ENCODE results near the gene IFRD1. TPM values are rescaled to one million over a fixed set of nuclear protein-coding genes. Genes with fewer than 3 reads are reported as not detected.

IFRD1 gene
- total and polyA plus RNA-seq, 2 donors (not counting 3 experiments of a cell fraction or from before 2014, with no cell fraction given): 16.8 to 43.3 TPM

DNA sequence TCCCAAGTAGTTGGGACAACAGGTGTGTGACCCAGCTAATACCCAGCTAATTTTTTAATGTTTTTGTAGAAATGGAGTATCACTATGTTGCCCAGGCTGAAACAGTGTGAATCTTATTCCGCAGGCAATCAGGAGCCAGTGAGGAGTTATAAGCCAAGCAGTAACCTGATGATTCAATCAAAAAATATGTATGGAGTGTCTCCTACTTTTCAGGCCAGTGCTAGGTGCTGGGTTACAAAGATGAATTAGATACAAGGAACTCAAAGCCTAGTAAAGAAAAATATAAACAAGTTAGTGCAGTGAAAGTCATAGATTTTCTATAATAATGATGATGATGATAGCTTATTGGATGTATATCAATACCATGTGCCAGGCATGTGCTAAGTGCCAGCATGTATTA, 13.2 kb upstream of the IFRD1 start:
- FAIRE-seq (no peak), DNase-seq (ENCODE audit: low read depth, low spot score) (no peak)
- Histone ChIP-seq H3K4me3 (replicated peaks in 1 of 3; ENCODE audit: insufficient read depth in 1 of 3, low read depth in 1 of 3, low read length in 3 of 3) (no peak overlapping the region), H3K79me2 (ENCODE audit: control insufficient read depth, insufficient read depth, low read length) (no peaks in the 10 kb centered on the region), H3K27me3 (ENCODE audit: control insufficient read depth in 2 of 2, insufficient read depth in 2 of 2, low read length in 2 of 2) (peaks cover 3 to 6% of the 10 kb centered on the region in 2 experiments), H3K4me1 (ENCODE audit: control insufficient read depth, extremely low read depth, insufficient read depth, low read length) (no peaks in the 10 kb centered on the region), H3K4me2 (ENCODE audit: insufficient read depth, low read length) (no peak overlapping the region), H3K9me3 (replicated peaks; ENCODE audit: control insufficient read depth, insufficient read depth, low read length) (no peaks in the 10 kb centered on the region), H4K20me1 (replicated peaks; ENCODE audit: control insufficient read depth, extremely low read depth, insufficient read depth, low read length) (no peaks in the 10 kb centered on the region), H3K36me3 (ENCODE audit: control insufficient read depth in 2 of 2, extremely low read depth in 1 of 2, insufficient read depth in 2 of 2, low read length in 2 of 2) (no peaks in the 10 kb centered on the region), H3K9ac (replicated peaks; ENCODE audit: extremely low read depth, insufficient read depth, low read length) (no peak overlapping the region), H3K27ac (ENCODE audit: insufficient read depth, low read depth, low read length) (no peak overlapping the region), H2AFZ (ENCODE audit: low read depth, low read length) (no peak overlapping the region), H3K9me1 (replicated peaks; ENCODE audit: control insufficient read depth, extremely low read depth, insufficient read depth, low read length) (no peaks in the 10 kb centered on the region)
- intact Hi-C loops (cut with micrococcal nuclease) (no loop called here), dilution Hi-C loops (cut with MboI; ENCODE audit: extremely low pct_ligation_motif_present, low sequenced_read_pairs) (no loop called here)
- ChIA-PET CTCF (no interaction called here), POLR2A (no interaction called here)
- TF ChIP-seq, protein P1, sequence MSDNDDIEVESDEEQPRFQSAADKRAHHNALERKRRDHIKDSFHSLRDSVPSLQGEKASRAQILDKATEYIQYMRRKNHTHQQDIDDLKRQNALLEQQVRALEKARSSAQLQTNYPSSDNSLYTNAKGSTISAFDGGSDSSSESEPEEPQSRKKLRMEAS (IDR thresholded peaks at IDR 0.05; ENCODE audit: insufficient read depth, insufficient read length): no peak
- TF ChIP-seq, protein P2, sequence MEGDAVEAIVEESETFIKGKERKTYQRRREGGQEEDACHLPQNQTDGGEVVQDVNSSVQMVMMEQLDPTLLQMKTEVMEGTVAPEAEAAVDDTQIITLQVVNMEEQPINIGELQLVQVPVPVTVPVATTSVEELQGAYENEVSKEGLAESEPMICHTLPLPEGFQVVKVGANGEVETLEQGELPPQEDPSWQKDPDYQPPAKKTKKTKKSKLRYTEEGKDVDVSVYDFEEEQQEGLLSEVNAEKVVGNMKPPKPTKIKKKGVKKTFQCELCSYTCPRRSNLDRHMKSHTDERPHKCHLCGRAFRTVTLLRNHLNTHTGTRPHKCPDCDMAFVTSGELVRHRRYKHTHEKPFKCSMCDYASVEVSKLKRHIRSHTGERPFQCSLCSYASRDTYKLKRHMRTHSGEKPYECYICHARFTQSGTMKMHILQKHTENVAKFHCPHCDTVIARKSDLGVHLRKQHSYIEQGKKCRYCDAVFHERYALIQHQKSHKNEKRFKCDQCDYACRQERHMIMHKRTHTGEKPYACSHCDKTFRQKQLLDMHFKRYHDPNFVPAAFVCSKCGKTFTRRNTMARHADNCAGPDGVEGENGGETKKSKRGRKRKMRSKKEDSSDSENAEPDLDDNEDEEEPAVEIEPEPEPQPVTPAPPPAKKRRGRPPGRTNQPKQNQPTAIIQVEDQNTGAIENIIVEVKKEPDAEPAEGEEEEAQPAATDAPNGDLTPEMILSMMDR (IDR thresholded peaks at IDR 0.05; ENCODE audit: extremely low read depth in 1 of 2, insufficient read depth in 1 of 2, low read depth in 1 of 2, low read length in 2 of 2): no peak
- TF ChIP-seq POLR2AphosphoS5 (IDR thresholded peaks at IDR 0.05; ENCODE audit: insufficient read depth, low read depth, low read length): no peak
- TF ChIP-seq POLR2A (IDR thresholded peaks at IDR 0.05; ENCODE audit: low read depth, low read length): no peak
- no peak for TF ChIP-seq JUN (IDR thresholded peaks at IDR 0.05; ENCODE audit: borderline replicate concordance, insufficient read depth, insufficient read length, low read depth)
- no peak for TF ChIP-seq FOS (IDR thresholded peaks at IDR 0.05; ENCODE audit: borderline replicate concordance, insufficient read depth, low read length)
- TF ChIP-seq MYC (IDR thresholded peaks at IDR 0.05; ENCODE audit: low read depth, low read length): no peak
- TF ChIP-seq GATA2 (IDR thresholded peaks at IDR 0.05; ENCODE audit: insufficient read depth, insufficient read length, low read depth, low read length): no peak
- no peak for TF ChIP-seq EZH2 (IDR thresholded peaks at IDR 0.05; ENCODE audit: borderline replicate concordance, low read depth, low read length, severe bottlenecking)
- no TSS peak for BruUV-seq (replicated peaks)
